ENCODE results near the gene LETMD1. TPM values are rescaled to one million over a fixed set of nuclear protein-coding genes. Genes with fewer than 3 reads are reported as not detected.

LETMD1 gene
- total and polyA plus RNA-seq, 2 experiments from 2014 or later = 23.9 to 52.8 TPM

- WGBS (ENCODE audit: low lambda C conversion rate, missing lambda C conversion rate) = 88% methylated on average over 1 of the region's 1 CpG
- DNase-seq (ENCODE audit: low spot score) = no peak
- Histone ChIP-seq H3K27ac (no peak overlapping the region), H3K36me3 (replicated peaks; ENCODE audit: insufficient read depth, low read depth) (no peaks in the 10 kb centered on the region), H3K4me2 (no peak overlapping the region), H3K9me2 (replicated peaks; ENCODE audit: insufficient read depth) (no peaks in the 10 kb centered on the region), H4K20me1 (ENCODE audit: insufficient read depth, poor library complexity, severe bottlenecking) (no peaks in the 10 kb centered on the region), H2AFZ (no peak overlapping the region), H3K4me1 (ENCODE audit: insufficient read depth) (peaks cover 4% of the 10 kb centered on the region), H3K9me3 (ENCODE audit: low read depth) (no peaks in the 10 kb centered on the region), H3K27me3 (no peaks in the 10 kb centered on the region), H3K79me2 (peaks cover 24% of the 10 kb centered on the region), H3K4me3 (no peak overlapping the region)
- no peak for TF ChIP-seq CTCF (IDR thresholded peaks at IDR 0.05; ENCODE audit: poor library complexity)
- TF ChIP-seq EZH2 (IDR thresholded peaks at IDR 0.05; ENCODE audit: borderline replicate concordance) = no peak
- no peak for TF ChIP-seq EZH2phosphoT487 (IDR thresholded peaks at IDR 0.05; ENCODE audit: low read depth, severe bottlenecking, unreplicated experiment)
These were observed 46.3 kb upstream of the LETMD1 start for GRCh38 chr12:51001799-51002198.

GRCh38 chr12:51004504-51004903 lies 43.6 kb upstream of the LETMD1 start:
- H3K4me3 ChIP-seq = no peak overlapping the region
- WGBS (ENCODE audit: low lambda C conversion rate, missing lambda C conversion rate) = 79% methylated on average over 6 of the region's 6 CpGs
- no peak overlapping the region for H3K27ac ChIP-seq
- no peaks in the 10 kb centered on the region for H4K20me1 ChIP-seq (ENCODE audit: insufficient read depth, poor library complexity, severe bottlenecking)
- H2AFZ ChIP-seq = no peak overlapping the region
- no peak for DNase-seq (ENCODE audit: low spot score)
- H3K4me1 ChIP-seq (ENCODE audit: insufficient read depth) = peaks cover 14% of the 10 kb centered on the region
- H3K9me3 ChIP-seq (ENCODE audit: low read depth) = no peaks in the 10 kb centered on the region
- peaks cover 48% of the 10 kb centered on the region for H3K79me2 ChIP-seq
- H3K27me3 ChIP-seq = no peaks in the 10 kb centered on the region
- no peaks in the 10 kb centered on the region for H3K36me3 ChIP-seq (replicated peaks; ENCODE audit: insufficient read depth, low read depth)
- no peaks in the 10 kb centered on the region for H3K9me2 ChIP-seq (replicated peaks; ENCODE audit: insufficient read depth)
- no peak overlapping the region for H3K4me2 ChIP-seq
- no peak for TF ChIP-seq EZH2phosphoT487 (IDR thresholded peaks at IDR 0.05; ENCODE audit: low read depth, severe bottlenecking, unreplicated experiment)
- no peak for TF ChIP-seq CTCF (IDR thresholded peaks at IDR 0.05; ENCODE audit: poor library complexity)
- no peak for TF ChIP-seq EZH2 (IDR thresholded peaks at IDR 0.05; ENCODE audit: borderline replicate concordance)

GRCh38 chr12:51005030-51005429 lies 43.1 kb upstream of the LETMD1 start:
- no peak overlapping the region for H3K4me2 ChIP-seq
- no peaks in the 10 kb centered on the region for H4K20me1 ChIP-seq (ENCODE audit: insufficient read depth, poor library complexity, severe bottlenecking)
- H3K27me3 ChIP-seq = no peaks in the 10 kb centered on the region
- H3K36me3 ChIP-seq (replicated peaks; ENCODE audit: insufficient read depth, low read depth) = no peaks in the 10 kb centered on the region
- TF ChIP-seq CTCF (IDR thresholded peaks at IDR 0.05; ENCODE audit: poor library complexity) = no peak
- no peak for TF ChIP-seq EZH2phosphoT487 (IDR thresholded peaks at IDR 0.05; ENCODE audit: low read depth, severe bottlenecking, unreplicated experiment)
- TF ChIP-seq EZH2 (IDR thresholded peaks at IDR 0.05; ENCODE audit: borderline replicate concordance) = no peak
- DNase-seq (ENCODE audit: low spot score) = no peak
- peak overlapping the region; percentile 49 for H3K27ac ChIP-seq
- no peaks in the 10 kb centered on the region for H3K9me3 ChIP-seq (ENCODE audit: low read depth)
- H3K4me3 ChIP-seq = no peak overlapping the region
- H3K4me1 ChIP-seq (ENCODE audit: insufficient read depth) = peaks cover 18% of the 10 kb centered on the region
- no peak overlapping the region for H2AFZ ChIP-seq
- H3K9me2 ChIP-seq (replicated peaks; ENCODE audit: insufficient read depth) = no peaks in the 10 kb centered on the region
- WGBS (ENCODE audit: low lambda C conversion rate, missing lambda C conversion rate) = 98% methylated on average over 3 of the region's 3 CpGs
- peaks cover 53% of the 10 kb centered on the region for H3K79me2 ChIP-seq

DNA sequence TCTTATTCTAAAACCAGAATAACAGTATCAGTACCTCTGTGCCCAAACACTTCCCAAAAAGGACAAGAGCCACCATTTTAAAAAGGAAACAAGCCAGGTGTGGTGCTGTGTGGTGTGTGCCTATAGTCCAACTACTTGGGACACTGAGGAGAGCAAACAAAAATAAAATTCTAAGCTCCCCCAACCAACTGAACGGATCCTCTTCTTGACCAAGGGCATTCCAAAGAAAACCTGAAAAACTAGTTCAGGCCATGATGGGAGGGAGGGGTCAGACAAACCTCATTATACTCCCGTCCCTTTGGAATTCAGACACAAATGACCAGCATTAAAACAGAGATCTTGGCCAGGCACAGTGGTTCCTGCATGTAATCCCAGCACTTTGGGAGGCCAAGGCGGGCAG lies 42.5 kb upstream of the LETMD1 start:
- no peak overlapping the region for H3K4me3 ChIP-seq
- peak; percentile 32 for DNase-seq (ENCODE audit: low spot score)
- peaks cover 18% of the 10 kb centered on the region for H3K4me1 ChIP-seq (ENCODE audit: insufficient read depth)
- TF ChIP-seq EZH2 (IDR thresholded peaks at IDR 0.05; ENCODE audit: borderline replicate concordance) (no peak), EZH2phosphoT487 (IDR thresholded peaks at IDR 0.05; ENCODE audit: low read depth, severe bottlenecking, unreplicated experiment) (no peak), CTCF (IDR thresholded peaks at IDR 0.05; ENCODE audit: poor library complexity) (no peak)
- H3K36me3 ChIP-seq (replicated peaks; ENCODE audit: insufficient read depth, low read depth) = no peaks in the 10 kb centered on the region
- no peaks in the 10 kb centered on the region for H3K27me3 ChIP-seq
- H3K4me2 ChIP-seq = peak overlapping the region; percentile 15
- no peak overlapping the region for H2AFZ ChIP-seq
- H3K27ac ChIP-seq = peak overlapping the region; percentile 70
- WGBS (ENCODE audit: low lambda C conversion rate, missing lambda C conversion rate) = 55% methylated on average over 3 of the region's 3 CpGs
- no peaks in the 10 kb centered on the region for H4K20me1 ChIP-seq (ENCODE audit: insufficient read depth, poor library complexity, severe bottlenecking)
- H3K9me2 ChIP-seq (replicated peaks; ENCODE audit: insufficient read depth) = no peaks in the 10 kb centered on the region
- no peaks in the 10 kb centered on the region for H3K9me3 ChIP-seq (ENCODE audit: low read depth)
- H3K79me2 ChIP-seq = peaks cover 55% of the 10 kb centered on the region
